HG02571 (cell line): Measurements from ENCODE around the gene ADORA2B.

Experiments used
- ATAC-seq: cut with Tn5 transposase; IDR thresholded peaks from one replicate; pipeline ENCODE4 v1.9.1; 2021; ENCODE audit warnings: mild to moderate bottlenecking, moderate library complexity; ENCODE audit not compliant: unreplicated experiment

Gene ADORA2B

DNA sequence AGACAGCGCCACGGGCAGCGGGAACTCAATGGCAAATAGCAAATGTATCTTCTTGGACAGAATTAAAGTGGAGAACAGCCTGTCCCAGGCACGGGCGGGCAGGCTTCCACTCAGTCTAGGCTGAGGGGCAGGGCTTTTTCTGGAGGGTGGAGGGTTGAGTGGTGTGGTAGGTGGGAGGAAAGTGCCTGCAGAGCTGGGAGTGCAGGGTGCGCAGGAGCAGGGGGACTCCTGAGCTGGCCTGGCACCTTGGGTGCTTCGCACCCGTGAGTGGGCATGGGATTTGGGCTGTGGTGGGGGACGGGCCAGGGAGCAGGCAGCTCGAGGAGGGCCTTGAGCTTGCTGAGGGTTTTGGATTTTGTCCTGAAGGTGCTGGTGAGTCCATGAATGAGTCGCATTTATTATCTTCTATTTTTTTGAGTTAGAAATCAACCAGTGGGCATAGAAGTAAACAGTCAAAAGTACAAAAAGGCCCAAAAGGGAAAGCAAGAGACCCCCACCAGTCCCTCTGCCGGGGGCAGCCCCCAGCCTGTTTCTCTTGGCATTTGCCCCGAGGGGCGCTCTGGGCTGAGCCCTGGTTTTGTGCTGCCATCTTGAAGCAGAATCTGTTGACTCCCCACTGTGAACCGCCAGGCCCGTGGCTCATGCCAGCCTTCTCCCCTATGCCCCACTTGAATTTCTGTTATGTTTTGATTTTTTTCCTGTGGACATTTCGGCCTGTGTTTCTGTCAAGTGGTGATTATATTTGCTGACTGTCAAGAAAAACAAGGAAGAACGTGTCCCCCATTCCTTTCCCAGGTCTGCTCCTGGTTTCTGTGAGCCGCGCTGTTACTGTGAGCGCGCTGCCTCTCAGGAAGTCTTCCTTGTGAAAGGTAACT lies 8.2 kb downstream of the ADORA2B start:
- no peak for ATAC-seq

GRCh38 chr17:15954222-15954621 lies 9.3 kb downstream of the ADORA2B start:
- no peak for ATAC-seq

DNA sequence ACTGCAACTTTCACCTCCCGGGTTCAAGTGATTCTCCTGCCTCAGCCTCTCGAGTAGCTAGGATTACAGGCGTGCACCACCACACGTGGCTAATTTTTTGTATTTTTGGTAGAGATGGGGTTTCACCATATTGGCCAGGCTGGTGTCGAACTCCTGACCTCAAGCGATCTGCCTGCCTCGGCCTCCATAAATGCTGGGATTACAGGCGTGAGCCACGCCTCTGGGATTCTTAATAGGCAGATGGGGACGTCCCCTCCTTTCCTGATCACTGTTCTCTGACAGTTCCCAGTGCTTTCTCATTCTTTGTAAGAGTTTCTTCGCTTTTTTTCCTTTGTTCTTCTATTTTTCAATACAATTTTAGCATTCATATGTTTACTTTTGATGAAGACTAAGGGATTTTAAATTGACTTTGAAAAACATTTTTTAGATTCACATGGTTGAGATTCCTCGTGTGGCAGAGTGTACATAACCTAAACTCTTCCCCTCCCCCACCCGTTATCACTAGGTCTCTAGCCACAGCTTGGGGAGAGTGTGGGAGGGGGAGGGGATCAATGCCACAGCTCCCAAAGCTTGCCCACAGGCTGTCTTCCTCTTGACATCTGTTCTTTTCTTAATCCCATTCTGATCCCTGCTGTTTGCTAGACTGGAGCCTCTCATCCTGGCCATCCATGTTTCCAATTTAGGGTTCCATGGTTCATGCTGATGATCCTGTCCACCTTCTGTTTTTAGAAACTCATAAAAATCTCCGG lies 11.0 kb downstream of the ADORA2B start:
- ATAC-seq = no peak

DNA sequence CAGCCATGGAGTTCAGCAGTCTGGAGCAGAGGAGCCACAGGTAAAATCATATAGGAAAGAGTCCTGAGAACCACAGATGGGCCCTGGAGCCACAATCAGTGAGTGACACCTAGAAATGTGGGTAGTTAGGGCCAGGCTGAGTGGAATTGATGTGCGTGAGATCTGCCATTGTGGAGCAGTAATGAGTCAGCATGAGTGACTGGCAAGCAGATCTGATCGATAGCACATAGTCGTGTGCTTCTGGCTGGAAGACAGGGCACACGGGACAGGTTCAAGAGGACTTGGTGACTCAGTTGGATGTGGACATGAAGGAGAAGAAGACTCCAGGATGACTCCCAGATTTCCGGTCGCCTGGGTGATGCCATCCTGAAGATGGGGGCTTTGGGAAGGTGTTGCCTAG lies 12.3 kb downstream of the ADORA2B start:
- no peak for ATAC-seq

- ATAC-seq = no peak
Measured at GRCh38 chr17:15957608-15958307, 12.8 kb downstream of the ADORA2B start.

- no peak for ATAC-seq
Measured at GRCh38 chr17:15958484-15958854, 13.5 kb downstream of the ADORA2B start.

DNA sequence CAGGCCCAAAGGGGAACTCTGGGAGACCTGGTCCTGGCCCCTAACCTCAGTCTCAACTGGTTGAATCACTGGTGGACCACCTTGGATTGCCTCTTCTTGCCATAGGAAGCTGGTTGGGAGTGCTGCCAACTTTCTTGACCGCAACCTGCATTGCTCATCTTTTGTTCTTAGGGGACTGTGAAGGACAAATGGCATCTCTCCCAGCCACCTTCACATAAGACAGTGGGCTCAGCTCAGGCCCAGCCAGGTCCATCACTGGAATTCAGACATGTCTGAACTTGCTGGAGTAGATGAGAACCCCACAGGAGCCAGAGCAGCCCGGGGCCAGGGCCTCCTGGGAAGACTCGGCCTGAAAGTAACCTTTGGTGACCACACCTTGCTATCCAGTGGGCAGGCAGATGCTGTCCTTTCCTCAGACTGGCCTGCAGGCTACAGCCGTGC lies 18.8 kb downstream of the ADORA2B start:
- no peak for ATAC-seq

- ATAC-seq = no peak
Measured at GRCh38 chr17:15965528-15965927, 20.6 kb downstream of the ADORA2B start.

- no peak for ATAC-seq
Measured at GRCh38 chr17:15966183-15966878, 21.4 kb downstream of the ADORA2B start.

GRCh38 chr17:15966879-15967248 lies 21.9 kb downstream of the ADORA2B start:
- ATAC-seq = no peak

- no peak for ATAC-seq
Measured at GRCh38 chr17:15967706-15968399, 22.9 kb downstream of the ADORA2B start.

GRCh38 chr17:15969463-15969862 lies 24.5 kb downstream of the ADORA2B start:
- ATAC-seq = no peak

DNA sequence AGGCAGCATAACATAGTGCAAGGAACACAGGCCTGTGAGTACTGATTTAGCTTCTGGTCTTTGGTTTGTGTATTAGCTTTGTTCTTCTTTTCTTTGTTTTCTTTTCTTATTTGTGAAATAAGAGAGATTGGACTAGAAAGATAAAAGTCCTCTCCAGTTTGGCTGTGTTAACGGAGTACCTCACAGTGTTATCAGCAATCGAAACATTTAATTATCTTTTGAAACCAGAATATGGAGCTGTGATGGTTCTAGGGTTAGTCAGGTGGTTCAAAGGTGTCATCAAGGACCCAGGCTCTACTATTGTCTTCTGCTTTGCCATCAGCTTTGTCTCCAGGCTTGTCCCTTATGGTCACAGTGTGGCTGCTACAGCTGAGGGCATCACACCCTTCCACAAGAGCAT lies 25.6 kb downstream of the ADORA2B start:
- no peak for ATAC-seq

DNA sequence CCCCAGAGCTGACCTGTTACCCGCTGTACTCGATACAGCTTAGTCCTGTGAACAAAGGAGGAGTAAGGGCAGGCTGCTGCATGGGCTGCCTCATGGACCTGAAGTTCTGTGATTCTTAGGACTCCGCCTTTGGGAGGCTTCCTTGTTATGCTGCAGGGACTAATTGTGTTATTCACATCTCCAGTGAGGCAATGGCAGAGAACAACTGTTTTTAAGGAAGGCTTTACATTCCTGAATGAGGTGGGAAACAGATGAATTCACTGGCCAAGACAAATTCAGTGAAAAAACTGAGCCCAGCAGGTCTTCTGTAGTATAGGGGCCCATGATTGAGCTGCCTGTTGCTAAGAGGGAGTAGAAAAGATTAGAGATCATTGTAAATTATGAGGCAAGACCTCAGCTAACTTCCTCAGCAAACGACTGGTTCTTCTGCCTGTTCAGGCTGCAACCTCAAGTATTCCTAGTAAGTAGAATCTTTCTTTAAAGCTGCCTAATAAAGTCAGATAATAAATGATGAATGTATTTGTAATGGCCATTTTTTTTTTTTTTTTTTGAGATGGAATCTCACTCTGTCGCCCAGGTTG lies 26.3 kb downstream of the ADORA2B start:
- no peak for ATAC-seq

DNA sequence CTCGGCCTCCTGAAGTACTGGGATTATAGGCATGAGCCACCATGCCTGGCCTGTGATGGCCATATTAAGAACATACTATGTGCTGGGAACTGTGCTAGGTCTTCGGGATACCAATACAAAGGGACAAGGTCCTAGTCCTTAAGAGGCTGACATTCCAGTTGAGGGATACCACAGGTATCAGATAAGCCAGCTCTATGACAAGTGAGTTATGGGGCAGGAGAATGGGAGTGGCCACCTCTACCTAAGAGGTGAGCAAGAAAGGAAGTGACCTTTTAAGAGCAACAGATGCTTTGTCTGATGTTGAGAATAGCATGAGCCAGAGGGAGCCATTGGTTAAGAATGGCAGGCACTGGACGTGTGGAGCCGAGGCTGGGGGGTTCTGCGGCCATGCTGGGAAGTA lies 27.0 kb downstream of the ADORA2B start:
- no peak for ATAC-seq

GRCh38 chr17:15972497-15972951 lies 27.6 kb downstream of the ADORA2B start:
- ATAC-seq = no peak

DNA sequence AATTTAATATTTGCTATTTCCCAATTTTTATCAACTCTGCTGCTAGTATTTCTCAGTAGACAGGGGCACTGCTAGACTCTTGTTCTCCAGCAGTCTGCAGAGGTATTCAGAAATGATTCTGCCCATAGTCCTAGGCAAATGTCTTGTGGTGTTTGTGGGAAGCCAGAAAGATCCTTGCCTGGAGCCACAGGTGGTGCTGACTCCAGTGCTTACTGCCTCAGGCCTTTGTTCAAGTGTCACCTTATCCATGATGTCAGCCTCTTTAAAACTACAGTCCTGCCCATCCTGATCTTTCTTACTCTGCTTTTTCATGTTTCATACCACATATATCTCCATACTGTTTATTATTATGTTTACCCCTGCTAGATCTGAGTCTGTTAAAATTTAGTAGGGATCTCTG lies 28.1 kb downstream of the ADORA2B start:
- ATAC-seq = no peak

GRCh38 chr17:15973834-15974233 lies 28.9 kb downstream of the ADORA2B start:
- no peak for ATAC-seq

GRCh38 chr17:15977894-15978293 lies 33.0 kb downstream of the ADORA2B start:
- ATAC-seq = no peak

- ATAC-seq = no peak
Measured at GRCh38 chr17:15978606-15979005, 33.7 kb downstream of the ADORA2B start.
